Right lobe of liver (tissue), 4 donors: ENCODE measurements around the gene NDUFS8.

Experiments used
- POLR2A ChIP-seq: fragments of 450-650 bp; IDR thresholded peaks from one replicate; pipeline ENCODE4 v1.6.1; 2017; ENCODE audit warnings: antibody characterized with exemption, mild to moderate bottlenecking
- TF ChIP-seq, protein P1 (sequence below), 4 donors: fragments of 200-600 bp in 3 of 4; fragments of 450-650 bp in 1 of 4; IDR thresholded peaks; one replicate each; pipeline versions ENCODE4 v1.5.1 to v1.8.0; 2016 to 2022; ENCODE audit warnings: antibody characterized with exemption in 4 of 4, mild to moderate bottlenecking in 2 of 4
- donor health status: DM: no; HTN: no; CAD: no.
- donor health status: DM: no; HTN: no; CAD: no.
- donor health status: DM: no; HTN: yes; CAD: no.

- TF ChIP-seq, protein P1, sequence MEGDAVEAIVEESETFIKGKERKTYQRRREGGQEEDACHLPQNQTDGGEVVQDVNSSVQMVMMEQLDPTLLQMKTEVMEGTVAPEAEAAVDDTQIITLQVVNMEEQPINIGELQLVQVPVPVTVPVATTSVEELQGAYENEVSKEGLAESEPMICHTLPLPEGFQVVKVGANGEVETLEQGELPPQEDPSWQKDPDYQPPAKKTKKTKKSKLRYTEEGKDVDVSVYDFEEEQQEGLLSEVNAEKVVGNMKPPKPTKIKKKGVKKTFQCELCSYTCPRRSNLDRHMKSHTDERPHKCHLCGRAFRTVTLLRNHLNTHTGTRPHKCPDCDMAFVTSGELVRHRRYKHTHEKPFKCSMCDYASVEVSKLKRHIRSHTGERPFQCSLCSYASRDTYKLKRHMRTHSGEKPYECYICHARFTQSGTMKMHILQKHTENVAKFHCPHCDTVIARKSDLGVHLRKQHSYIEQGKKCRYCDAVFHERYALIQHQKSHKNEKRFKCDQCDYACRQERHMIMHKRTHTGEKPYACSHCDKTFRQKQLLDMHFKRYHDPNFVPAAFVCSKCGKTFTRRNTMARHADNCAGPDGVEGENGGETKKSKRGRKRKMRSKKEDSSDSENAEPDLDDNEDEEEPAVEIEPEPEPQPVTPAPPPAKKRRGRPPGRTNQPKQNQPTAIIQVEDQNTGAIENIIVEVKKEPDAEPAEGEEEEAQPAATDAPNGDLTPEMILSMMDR (IDR thresholded peaks at IDR 0.05), result no peak
- no peak for TF ChIP-seq POLR2A
These were observed 18.2 kb upstream of the NDUFS8 start for GRCh38 chr11:68012044-68012842.
